Neural progenitor cell (in vitro differentiated cells): ENCODE data around the gene ANKHD1. TPM values are rescaled to one million over a fixed set of nuclear protein-coding genes. Genes with fewer than 3 reads are reported as not detected.
"Not testable (repeated sequence)": the region's sequence is repeated elsewhere in the genome, so short reads cannot be mapped to it uniquely, and the experiment has no call there.

Source experiments
- DNase-seq: peaks from one replicate; pipeline ENCODE4 v3.0.0-alpha.2; 2016; ENCODE audit warnings: low spot score
- H2AFZ ChIP-seq: fragments of 200-600 bp; sonication (generic); replicated peaks from 2 replicates; pipeline ENCODE4 v1.6.1; 2016; ENCODE audit warnings: antibody characterized with exemption
- H3F3A ChIP-seq: fragments of 200-600 bp; sonication (generic); 2 replicates; pipeline ENCODE4 v1.6.1; 2016; ENCODE audit warnings: antibody characterized with exemption, low read depth
- H3K27ac ChIP-seq: fragments of 200-600 bp; sonication (generic); 2 replicates; pipeline ENCODE4 v1.5.1; 2016; ENCODE audit warnings: mild to moderate bottlenecking
- H3K27me3 ChIP-seq: fragments of 200-600 bp; sonication (generic); 2 replicates; pipeline ENCODE4 v1.6.1; 2016; ENCODE audit warnings: mild to moderate bottlenecking, moderate library complexity
- H3K36me3 ChIP-seq: fragments of 200-600 bp; sonication (generic); 2 replicates; pipeline ENCODE4 v1.5.1; 2016
- H3K4me1 ChIP-seq: fragments of 200-600 bp; sonication (generic); 2 replicates; pipeline ENCODE4 v1.6.1; 2016; ENCODE audit warnings: mixed run types
- H3K4me2 ChIP-seq: fragments of 200-600 bp; sonication (generic); 2 replicates; pipeline ENCODE4 v1.6.1; 2016
- H3K4me3 ChIP-seq: fragments of 200-600 bp; sonication (generic); 2 replicates; pipeline ENCODE4 v1.5.1; 2016
- H3K79me2 ChIP-seq: fragments of 200-600 bp; sonication (generic); 2 replicates; pipeline ENCODE4 v1.6.1; 2016; ENCODE audit warnings: low read depth
- H3K9ac ChIP-seq: fragments of 200-600 bp; sonication (generic); 2 replicates; pipeline ENCODE4 v1.6.1; 2016
- H3K9me3 ChIP-seq: fragments of 200-600 bp; sonication (generic); 2 replicates; pipeline ENCODE4 v1.5.1; 2016; ENCODE audit warnings: low read depth
- H4K20me1 ChIP-seq: fragments of 200-600 bp; sonication (generic); 2 replicates; pipeline ENCODE4 v1.6.1; 2016; ENCODE audit warnings: low read depth
- H3K27ac Mint-ChIP-seq: 3 replicates; pipeline ENCODE4 v1.8.0; 2021; ENCODE audit warnings: mixed read lengths
- H3K27me3 Mint-ChIP-seq: 2 replicates; pipeline ENCODE4 v1.8.0; 2022; ENCODE audit warnings: low read depth, mild to moderate bottlenecking, inconsistent platforms, moderate library complexity, mixed read lengths; ENCODE audit not compliant: insufficient read depth
- H3K36me3 Mint-ChIP-seq: 3 replicates; pipeline ENCODE4 v1.8.0; 2021; ENCODE audit warnings: mixed read lengths
- H3K4me1 Mint-ChIP-seq: 3 replicates; pipeline ENCODE4 v1.8.0; 2021; ENCODE audit warnings: mixed read lengths
- H3K4me3 Mint-ChIP-seq: 3 replicates; pipeline ENCODE4 v1.8.0; 2021; ENCODE audit warnings: mild to moderate bottlenecking, moderate library complexity, mixed read lengths
- H3K9me3 Mint-ChIP-seq: 3 replicates; pipeline ENCODE4 v1.8.0; 2020; ENCODE audit warnings: mixed read lengths
- CTCF ChIP-seq: fragments of 200-600 bp; sonication (generic); IDR thresholded peaks from 2 replicates; pipeline ENCODE4 v1.5.1; 2017; ENCODE audit warnings: antibody characterized with exemption, mild to moderate bottlenecking
- EZH2 ChIP-seq: fragments of 200-600 bp; sonication (generic); IDR thresholded peaks from 2 replicates; pipeline ENCODE4 v1.6.1; 2017; ENCODE audit warnings: antibody characterized with exemption, mild to moderate bottlenecking, moderate library complexity
- EZH2phosphoT487 ChIP-seq: fragments of 200-600 bp; sonication (generic); IDR thresholded peaks from 2 replicates; pipeline ENCODE4 v1.6.1; 2017; ENCODE audit warnings: antibody characterized with exemption
- total RNA-seq: library from RNA; depleted of rRNA; stranded (reverse); fragments of >200 nt; gene quantifications from 2 replicates; pipeline ENCODE4 v1.2.3, GENCODE V29; 2015; ENCODE audit warnings: low replicate concordance

ANKHD1 gene
- total RNA-seq, 1 donor from 2014 or later = 110 TPM

GRCh38 chr5:140483055-140483454 is 81.4 kb downstream of the ANKHD1 start:
- H3K9ac ChIP-seq = no peak overlapping the region
- H3K4me2 ChIP-seq = no peak overlapping the region
- no peak overlapping the region for H3K27ac Mint-ChIP-seq
- no peak overlapping the region for H3K27ac ChIP-seq
- H3K9me3 ChIP-seq = no peaks in the 10 kb centered on the region
- H3K4me3 Mint-ChIP-seq = no peak overlapping the region
- no peaks in the 10 kb centered on the region for H3K9me3 Mint-ChIP-seq
- no peak overlapping the region for H2AFZ ChIP-seq
- peaks cover 30% of the 10 kb centered on the region for H3K36me3 ChIP-seq
- TF ChIP-seq CTCF (no peak), EZH2phosphoT487 (no peak)
- H3K4me1 Mint-ChIP-seq = no peaks in the 10 kb centered on the region
- no peaks in the 10 kb centered on the region for H3K27me3 ChIP-seq
- no peaks in the 10 kb centered on the region for H3K27me3 Mint-ChIP-seq
- no peak overlapping the region for H3K4me3 ChIP-seq
- H3F3A ChIP-seq = peaks cover 11% of the 10 kb centered on the region
- no peaks in the 10 kb centered on the region for H3K79me2 ChIP-seq
- H4K20me1 ChIP-seq = no peaks in the 10 kb centered on the region
- no peaks in the 10 kb centered on the region for H3K4me1 ChIP-seq
- DNase-seq = no peak
- H3K36me3 Mint-ChIP-seq = peaks cover 6% of the 10 kb centered on the region

DNA sequence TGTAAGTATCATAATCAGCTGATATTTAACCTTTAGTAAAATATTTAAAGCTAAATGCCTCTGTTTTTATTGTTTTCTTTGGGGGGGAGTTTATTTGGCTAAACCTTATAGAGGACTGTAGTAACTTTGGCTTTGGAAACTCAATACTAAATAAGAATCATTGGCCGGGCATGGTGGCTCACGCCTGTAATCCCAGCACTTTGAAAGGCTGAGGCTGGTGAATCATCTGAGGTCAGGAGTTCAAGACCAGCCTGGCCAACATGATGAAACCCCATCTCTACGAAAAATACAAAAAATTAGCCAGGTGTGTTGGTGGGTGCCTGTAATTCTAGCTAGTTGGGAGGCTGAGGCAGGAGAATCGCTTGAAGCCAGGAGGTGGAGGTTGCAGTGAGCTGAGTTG is 86.5 kb downstream of the ANKHD1 start:
- not testable (repeated sequence) for DNase-seq, H3K27me3 ChIP-seq, H3K79me2 ChIP-seq, H3K9me3 Mint-ChIP-seq, H3F3A ChIP-seq, H3K4me2 ChIP-seq, H3K27ac Mint-ChIP-seq, H3K4me3 ChIP-seq, H4K20me1 ChIP-seq, H3K4me3 Mint-ChIP-seq, H3K27me3 Mint-ChIP-seq, H3K27ac ChIP-seq, H3K4me1 ChIP-seq, H2AFZ ChIP-seq, H3K4me1 Mint-ChIP-seq, H3K9me3 ChIP-seq, H3K9ac ChIP-seq
- H3K36me3 Mint-ChIP-seq = peaks cover 13% of the 10 kb centered on the region
- peaks cover 34% of the 10 kb centered on the region for H3K36me3 ChIP-seq

GRCh38 chr5:140488914-140489313 is 87.3 kb downstream of the ANKHD1 start:
- H3K36me3 Mint-ChIP-seq = peaks cover 15% of the 10 kb centered on the region
- H3K36me3 ChIP-seq = peaks cover 34% of the 10 kb centered on the region
- no peak overlapping the region for H3K27ac ChIP-seq
- DNase-seq = no peak
- no peak overlapping the region for H3K9ac ChIP-seq
- H4K20me1 ChIP-seq = no peaks in the 10 kb centered on the region
- H3K4me1 Mint-ChIP-seq = no peaks in the 10 kb centered on the region
- no peaks in the 10 kb centered on the region for H3K27me3 ChIP-seq
- H3K4me3 ChIP-seq = no peak overlapping the region
- H3K9me3 Mint-ChIP-seq = no peaks in the 10 kb centered on the region
- no peak overlapping the region for H3K4me2 ChIP-seq
- H3K9me3 ChIP-seq = no peaks in the 10 kb centered on the region
- H3K4me3 Mint-ChIP-seq = no peak overlapping the region
- TF ChIP-seq EZH2 (no peak), CTCF (no peak), EZH2phosphoT487 (no peak)
- no peaks in the 10 kb centered on the region for H3K4me1 ChIP-seq
- H3K27me3 Mint-ChIP-seq = no peaks in the 10 kb centered on the region
- H3F3A ChIP-seq = peaks cover 4% of the 10 kb centered on the region
- no peak overlapping the region for H2AFZ ChIP-seq
- no peak overlapping the region for H3K27ac Mint-ChIP-seq
- H3K79me2 ChIP-seq = no peaks in the 10 kb centered on the region

DNA sequence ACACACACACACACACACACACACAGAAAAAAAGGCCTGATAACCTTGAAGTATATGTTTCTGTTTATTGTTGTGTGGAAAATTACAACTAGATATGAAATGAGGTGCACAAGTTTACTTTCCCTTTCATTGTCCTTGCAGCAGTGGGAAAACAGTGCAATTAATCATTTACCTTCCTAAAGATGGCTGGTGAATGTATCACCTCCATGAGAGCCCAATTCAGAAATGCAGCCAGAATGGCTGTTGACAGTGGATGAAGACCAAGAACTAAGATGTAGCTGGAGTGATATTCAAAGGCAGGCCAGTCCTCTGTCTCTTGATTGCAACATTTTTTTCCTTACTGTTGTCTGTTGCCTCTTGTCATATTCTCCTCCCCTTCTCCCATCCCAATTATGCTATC is 96.3 kb downstream of the ANKHD1 start:
- H3F3A ChIP-seq = no peaks in the 10 kb centered on the region
- Mint-ChIP-seq H3K27me3 (no peaks in the 10 kb centered on the region), H3K4me3 (no peak overlapping the region), H3K36me3 (peaks cover 18% of the 10 kb centered on the region), H3K9me3 (no peaks in the 10 kb centered on the region), H3K4me1 (no peaks in the 10 kb centered on the region), H3K27ac (no peak overlapping the region)
- H4K20me1 ChIP-seq = no peaks in the 10 kb centered on the region
- no peaks in the 10 kb centered on the region for H3K9me3 ChIP-seq
- H3K4me3 ChIP-seq = no peak overlapping the region
- no peak overlapping the region for H3K9ac ChIP-seq
- H3K79me2 ChIP-seq = no peaks in the 10 kb centered on the region
- H3K4me2 ChIP-seq = no peak overlapping the region
- no peaks in the 10 kb centered on the region for H3K27me3 ChIP-seq
- H2AFZ ChIP-seq = no peak overlapping the region
- H3K36me3 ChIP-seq = peaks cover 4% of the 10 kb centered on the region
- no peak overlapping the region for H3K27ac ChIP-seq
- no peak for TF ChIP-seq EZH2phosphoT487
- TF ChIP-seq CTCF = no peak
- TF ChIP-seq EZH2 = no peak
- no peaks in the 10 kb centered on the region for H3K4me1 ChIP-seq
- no peak for DNase-seq
